ENCODE measurements around the gene CLEC18A.

CLEC18A gene

DNA sequence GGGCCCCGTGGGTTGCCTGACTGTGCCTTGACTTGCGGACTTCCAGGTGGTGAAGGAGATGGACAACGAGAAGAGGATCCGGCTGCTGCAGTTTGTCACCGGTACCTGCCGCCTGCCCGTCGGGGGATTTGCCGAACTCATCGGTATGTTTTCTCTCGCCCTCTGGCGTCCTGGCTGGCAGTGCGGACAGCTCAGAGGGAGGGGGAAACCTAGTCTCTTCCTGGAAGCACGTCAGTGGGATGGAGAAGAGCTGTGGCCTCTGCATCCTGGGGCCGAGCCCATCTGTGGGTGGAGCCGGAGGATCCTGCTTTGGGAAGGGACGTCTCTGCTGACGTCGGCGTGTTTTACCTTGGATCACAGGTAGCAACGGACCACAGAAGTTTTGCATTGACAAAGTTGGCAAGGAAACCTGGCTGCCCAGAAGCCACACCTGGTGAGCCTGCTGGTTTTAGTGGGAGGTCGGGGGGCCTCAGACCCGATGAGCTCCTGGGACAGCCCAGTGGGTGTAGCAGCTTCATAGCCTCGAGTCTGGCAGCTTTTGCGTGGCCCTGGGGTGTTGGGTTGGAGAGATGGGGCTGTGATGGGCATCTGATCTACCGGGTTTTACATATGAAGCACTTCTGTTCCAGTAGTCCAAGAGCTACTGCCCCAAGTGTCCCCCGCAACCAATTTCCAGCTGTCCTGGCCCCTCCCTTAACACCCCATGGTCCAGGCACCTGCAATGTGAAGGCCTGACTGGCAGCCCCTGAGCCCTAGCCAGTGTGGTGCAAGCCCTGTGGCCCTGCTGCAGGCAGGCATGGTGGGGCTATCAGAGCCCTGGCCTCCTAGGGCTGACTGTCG is 11.9 kb upstream of the CLEC18A start:
- in situ Hi-C loops (cut with MboI; ENCODE audit: low sequenced_read_pairs, unreplicated experiment) = loop anchor here (10.0 to 25.0 kb wide), 2 partner anchors 154 to 552 kb away; partner anchors contain the start of gene TERF2
- DNase-seq (ENCODE audit: low spot score) = no peak
- no peak for TF ChIP-seq CTCF (IDR thresholded peaks at IDR 0.05; ENCODE audit: borderline replicate concordance, control extremely low read depth, extremely low read depth, insufficient read depth, missing control alignments)

DNA sequence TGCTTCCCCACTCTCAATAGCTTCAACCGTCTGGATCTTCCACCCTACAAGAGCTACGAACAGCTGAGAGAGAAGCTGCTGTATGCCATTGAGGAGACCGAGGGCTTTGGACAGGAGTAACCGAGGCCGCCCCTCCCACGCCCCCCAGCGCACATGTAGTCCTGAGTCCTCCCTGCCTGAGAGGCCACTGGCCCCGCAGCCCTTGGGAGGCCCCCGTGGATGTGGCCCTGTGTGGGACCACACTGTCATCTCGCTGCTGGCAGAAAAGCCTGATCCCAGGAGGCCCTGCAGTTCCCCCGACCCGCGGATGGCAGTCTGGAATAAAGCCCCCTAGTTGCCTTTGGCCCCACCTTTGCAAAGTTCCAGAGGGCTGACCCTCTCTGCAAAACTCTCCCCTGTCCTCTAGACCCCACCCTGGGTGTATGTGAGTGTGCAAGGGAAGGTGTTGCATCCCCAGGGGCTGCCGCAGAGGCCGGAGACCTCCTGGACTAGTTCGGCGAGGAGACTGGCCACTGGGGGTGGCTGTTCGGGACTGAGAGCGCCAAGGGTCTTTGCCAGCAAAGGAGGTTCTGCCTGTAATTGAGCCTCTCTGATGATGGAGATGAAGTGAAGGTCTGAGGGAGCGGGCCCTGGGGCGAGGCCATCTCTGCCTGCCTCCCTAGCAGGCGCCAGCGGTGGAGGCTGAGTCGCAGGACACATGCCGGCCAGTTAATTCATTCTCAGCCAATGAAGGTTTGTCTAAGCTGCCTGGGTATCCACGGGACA is 11.1 kb upstream of the CLEC18A start:
- in situ Hi-C loops (cut with MboI; ENCODE audit: low sequenced_read_pairs, unreplicated experiment) = loop anchor here (10.0 to 25.0 kb wide), 2 partner anchors 155 to 553 kb away; partner anchors contain the start of gene TERF2

DNA sequence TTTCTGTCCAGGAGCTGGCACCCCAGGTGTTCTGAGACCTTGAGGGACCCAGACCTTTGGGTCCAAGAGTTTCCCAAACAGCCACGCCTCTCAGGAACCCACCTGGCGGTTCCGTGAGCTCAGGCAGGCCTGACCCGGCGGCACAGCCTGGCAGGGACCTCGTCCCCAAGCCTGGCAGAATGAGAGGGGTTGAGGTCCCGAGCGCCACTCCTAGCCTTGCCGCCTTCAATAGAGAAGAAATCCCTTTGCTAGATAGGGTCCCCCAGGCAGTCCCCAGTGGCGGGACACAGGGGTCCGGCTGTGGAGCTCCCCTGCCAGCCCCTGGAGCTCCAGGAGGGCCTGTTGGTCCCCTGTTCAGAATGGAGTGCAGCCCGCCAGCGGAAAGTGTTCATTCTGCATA is 10.5 kb upstream of the CLEC18A start:
- TF ChIP-seq CTCF (IDR thresholded peaks at IDR 0.05; ENCODE audit: borderline replicate concordance, control extremely low read depth, extremely low read depth, insufficient read depth, missing control alignments) = no peak
- in situ Hi-C loops (cut with MboI; ENCODE audit: low sequenced_read_pairs, unreplicated experiment) = loop anchor here (25.0 kb wide), 1 partner anchor 553 kb away; the partner anchor contains the start of gene TERF2
- DNase-seq (ENCODE audit: low spot score) = no peak

More for the DNA sequence above, 11.1 kb upstream of the CLEC18A start:
- DNase-seq (ENCODE audit: low spot score) = no peak
- no peak for TF ChIP-seq CTCF (IDR thresholded peaks at IDR 0.05; ENCODE audit: borderline replicate concordance, control extremely low read depth, extremely low read depth, insufficient read depth, missing control alignments)

- in situ Hi-C loops (cut with MboI; ENCODE audit: low sequenced_read_pairs, unreplicated experiment) = loop anchor here (25.0 kb wide), 1 partner anchor 554 kb away; the partner anchor contains the start of gene TERF2
- no peak for TF ChIP-seq CTCF (IDR thresholded peaks at IDR 0.05; ENCODE audit: borderline replicate concordance, control extremely low read depth, extremely low read depth, insufficient read depth, missing control alignments)
- no peak for DNase-seq (ENCODE audit: low spot score)
Observed at GRCh38 chr16:69941251-69942098, 9.7 kb upstream of the CLEC18A start.

DNA sequence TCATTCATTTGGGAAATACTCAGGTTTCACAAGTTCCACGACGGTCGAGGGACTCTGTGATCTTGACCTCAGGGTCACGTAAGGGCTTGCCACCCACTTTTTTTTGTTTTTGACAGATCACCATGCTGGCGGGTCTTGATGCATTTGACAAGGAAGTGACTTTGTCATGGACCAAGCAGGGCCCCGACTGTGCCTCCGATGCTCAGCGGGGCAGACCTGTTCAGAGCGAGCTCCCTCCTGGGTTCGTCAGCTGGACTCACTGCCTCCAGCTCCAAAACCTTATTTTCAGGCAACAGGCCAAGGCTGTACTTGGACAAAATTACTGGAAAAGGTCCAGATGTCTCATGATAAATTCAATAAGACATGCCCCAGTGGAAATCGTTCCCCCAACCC is 9.0 kb upstream of the CLEC18A start:
- in situ Hi-C loops (cut with MboI; ENCODE audit: low sequenced_read_pairs, unreplicated experiment) = loop anchor here (25.0 kb wide), 1 partner anchor 555 kb away; the partner anchor contains the start of gene TERF2
- TF ChIP-seq CTCF (IDR thresholded peaks at IDR 0.05; ENCODE audit: borderline replicate concordance, control extremely low read depth, extremely low read depth, insufficient read depth, missing control alignments) = no peak
- DNase-seq (ENCODE audit: low spot score) = no peak
